Tibial artery (tissue), 4 donors: ENCODE measurements around the gene CFAP77.
A peak's percentile ranks its signal among the peaks of the same experiment; 100 is the strongest.

Experiments
- DNase-seq, 2 donors: peaks; one replicate each; pipeline ENCODE4 v3.0.0-alpha.2; 2019
- H3K27ac ChIP-seq, 2 donors: fragments of 200-600 bp; sonication (generic) in 1 of 2; 1 replicate in 1 of 2; 2 replicates in 1 of 2; pipeline ENCODE4 v1.5.1; 2018 to 2019; ENCODE audit warnings: mild to moderate bottlenecking in 1 of 2
- H3K27me3 ChIP-seq, 2 donors: fragments of 200-600 bp; sonication (generic) in 1 of 2; one replicate each; pipeline versions ENCODE4 v1.5.1 to v1.6.0; 2016 to 2019
- H3K36me3 ChIP-seq, 3 donors: fragments of 200-600 bp; sonication (generic) in 2 of 3; one replicate each; pipeline ENCODE4 v1.5.1; 2016 to 2019; ENCODE audit warnings: mild to moderate bottlenecking in 2 of 3
- H3K4me1 ChIP-seq, 4 donors: fragments of 200-600 bp; sonication (generic) in 2 of 4; 1 replicate in 3 of 4; 2 replicates in 1 of 4; pipeline ENCODE4 v1.5.1; 2016 to 2019
- H3K4me3 ChIP-seq, 2 donors: fragments of 200-600 bp; sonication (generic) in 1 of 2; 1 replicate in 1 of 2; 2 replicates in 1 of 2; pipeline ENCODE4 v1.5.1; 2018 to 2019; ENCODE audit warnings: mild to moderate bottlenecking in 2 of 2
- H3K9me3 ChIP-seq, 3 donors: fragments of 200-600 bp; sonication (generic) in 1 of 3; one replicate each; pipeline ENCODE4 v1.5.1; 2016 to 2019
- CTCF ChIP-seq, 2 experiments: fragments of 200-600 bp in 1 of 2; fragments of 450-650 bp in 1 of 2; IDR thresholded peaks; one replicate each; pipeline ENCODE4 v1.5.1; 2017 to 2019; ENCODE audit warnings: antibody characterized with exemption in 2 of 2, mild to moderate bottlenecking in 1 of 2, moderate library complexity in 1 of 2
- intact Hi-C: fragments of 100-400 bp; cut with DNase I; formaldehyde crosslinking; loops from one replicate; pipeline ENCODE4 v1.15.0; 2023; ENCODE audit warnings: low total_unique reads

CFAP77 gene

GRCh38 chr9:132504488-132504887 is 94.5 kb downstream of the CFAP77 start:
- Histone ChIP-seq H3K4me1 (no peaks in the 10 kb centered on the region), H3K9me3 (no peaks in the 10 kb centered on the region), H3K27me3 (peaks cover 0 to 73% of the 10 kb centered on the region in 2 donors), H3K27ac (no peak overlapping the region), H3K36me3 (no peaks in the 10 kb centered on the region), H3K4me3 (no peak overlapping the region)
- no peak for DNase-seq
- intact Hi-C loops = no loop called here
- TF ChIP-seq CTCF (IDR thresholded peaks at IDR 0.05) = no peak

DNA sequence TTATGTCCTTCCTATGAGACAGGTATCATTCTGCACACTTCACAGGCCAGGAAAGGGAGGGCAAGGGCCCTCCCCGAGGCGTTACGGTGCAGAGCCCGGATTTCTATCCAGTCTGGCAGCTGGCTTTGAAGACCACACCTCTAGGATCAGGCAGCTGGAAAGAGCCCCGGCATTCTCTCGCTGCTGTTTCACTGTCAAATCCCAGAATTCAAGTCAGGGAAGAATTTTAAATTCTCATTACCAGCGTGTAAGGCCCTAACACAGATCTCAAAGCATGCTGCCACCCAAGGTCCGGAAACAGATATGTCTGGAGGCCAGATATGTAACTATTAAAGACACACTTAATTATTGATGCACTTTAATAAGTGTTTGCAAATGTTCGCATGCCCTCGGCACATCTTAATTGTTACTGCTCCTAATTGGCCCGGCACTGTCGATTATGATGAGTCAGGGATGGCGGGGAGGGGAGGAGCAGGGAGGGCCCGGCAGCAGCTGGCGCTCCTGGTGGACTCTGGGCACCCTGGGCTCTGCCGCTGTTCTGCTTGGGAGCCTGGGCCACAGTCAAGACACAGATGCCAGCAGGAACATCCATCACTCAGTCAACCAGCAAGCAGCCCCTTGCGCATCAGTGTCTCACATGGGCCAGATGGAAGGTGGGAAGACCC is 96.1 kb downstream of the CFAP77 start:
- Histone ChIP-seq H3K27me3 (peaks cover 0 to 81% of the 10 kb centered on the region in 2 donors), H3K27ac (no peak overlapping the region), H3K9me3 (no peaks in the 10 kb centered on the region), H3K4me1 (no peaks in the 10 kb centered on the region), H3K4me3 (no peak overlapping the region), H3K36me3 (no peaks in the 10 kb centered on the region)
- intact Hi-C loops = loop anchor here (5.0 kb wide), 1 partner anchor 291 kb away; no protein-coding TSS in a partner anchor
- DNase-seq = no peak
- TF ChIP-seq CTCF (IDR thresholded peaks at IDR 0.05) = no peak

GRCh38 chr9:132506977-132507669 is 97.1 kb downstream of the CFAP77 start:
- Histone ChIP-seq H3K27ac (no peak overlapping the region), H3K9me3 (no peaks in the 10 kb centered on the region), H3K36me3 (no peaks in the 10 kb centered on the region), H3K4me3 (no peak overlapping the region), H3K27me3 (peaks cover 0 to 85% of the 10 kb centered on the region in 2 donors), H3K4me1 (no peaks in the 10 kb centered on the region)
- intact Hi-C loops = loop anchor here (5.0 kb wide), 1 partner anchor 290 kb away; no protein-coding TSS in a partner anchor
- no peak for DNase-seq
- no peak for TF ChIP-seq CTCF (IDR thresholded peaks at IDR 0.05)

- Histone ChIP-seq H3K36me3 (no peaks in the 10 kb centered on the region), H3K27me3 (peaks cover 0 to 85% of the 10 kb centered on the region in 2 donors)
- intact Hi-C loops = loop anchor here (5.0 kb wide), 1 partner anchor 289 kb away; no protein-coding TSS in a partner anchor
Observed at GRCh38 chr9:132507670-132508469, 97.9 kb downstream of the CFAP77 start.

More at GRCh38 chr9:132507670-132508469, 97.9 kb downstream of the CFAP77 start:
- Histone ChIP-seq H3K27ac (no peak overlapping the region), H3K4me1 (no peaks in the 10 kb centered on the region), H3K4me3 (no peak overlapping the region), H3K9me3 (no peaks in the 10 kb centered on the region)
- TF ChIP-seq CTCF (IDR thresholded peaks at IDR 0.05) = peak; percentile 65 to 72
- DNase-seq = peak in 1 of 2 donors; percentile 64
